Endothelial cell of umbilical vein (primary cell): ENCODE results near the gene ERBB2.

Experiments used
- CTCF ChIP-seq, 2 donors: IDR thresholded peaks; 1 replicate in 1 of 2; 2 replicates in 1 of 2; pipeline ENCODE4 v1.5.1; 2011; ENCODE audit warnings: low read length in 2 of 2, mild to moderate bottlenecking in 2 of 2, moderate library complexity in 2 of 2, control low read depth in 1 of 2, inconsistent platforms in 1 of 2, low read depth in 1 of 2; ENCODE audit not compliant: insufficient read depth in 1 of 2; ENCODE audit errors: extremely low read depth in 1 of 2
- JUN ChIP-seq: IDR thresholded peaks from 2 replicates; pipeline ENCODE4 v1.6.1; 2011; ENCODE audit warnings: borderline replicate concordance, low read depth; ENCODE audit not compliant: insufficient read length, insufficient read depth
- POLR2AphosphoS5 ChIP-seq: IDR thresholded peaks from 2 replicates; pipeline ENCODE4 v1.6.1; 2012; ENCODE audit warnings: low read depth, mild to moderate bottlenecking, control low read depth, low read length, moderate library complexity; ENCODE audit not compliant: insufficient read depth
- TF ChIP-seq, protein P1 (sequence below): IDR thresholded peaks from 2 replicates; pipeline ENCODE4 v1.6.1; 2011; ENCODE audit not compliant: insufficient read depth, insufficient read length

DNA sequence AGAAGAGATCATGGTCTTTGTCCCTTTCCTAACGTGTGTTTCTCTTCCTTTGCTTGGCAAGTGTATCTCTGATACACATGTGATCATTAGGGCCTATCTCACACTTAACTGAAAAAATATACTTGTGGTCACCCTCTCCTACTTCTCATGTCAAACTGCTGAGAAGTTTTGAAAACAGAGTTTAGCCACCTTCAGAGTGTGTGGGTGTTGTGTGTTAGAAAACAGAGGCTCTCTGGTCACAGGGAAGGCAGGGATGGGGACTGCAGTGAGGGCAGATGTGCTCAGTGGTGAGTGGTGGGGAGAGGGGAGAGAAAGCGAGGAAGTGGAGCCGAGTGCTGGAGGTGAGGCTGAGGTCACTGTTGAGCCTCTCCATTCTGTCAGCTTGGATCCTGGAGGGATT, 67.3 kb downstream of the ERBB2 start:
- no peak for TF ChIP-seq CTCF (IDR thresholded peaks at IDR 0.05; ENCODE audit: extremely low read depth in 1 of 2, insufficient read depth in 1 of 2, low read depth in 1 of 2, low read length in 2 of 2)
- TF ChIP-seq JUN, result no peak
- TF ChIP-seq POLR2AphosphoS5, result no peak
- TF ChIP-seq, protein P1, sequence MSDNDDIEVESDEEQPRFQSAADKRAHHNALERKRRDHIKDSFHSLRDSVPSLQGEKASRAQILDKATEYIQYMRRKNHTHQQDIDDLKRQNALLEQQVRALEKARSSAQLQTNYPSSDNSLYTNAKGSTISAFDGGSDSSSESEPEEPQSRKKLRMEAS, result no peak
